Ecto neural progenitor cell (in vitro differentiated cells): ENCODE measurements around the gene SEMA3C.

Experiments
- DNase-seq: peaks from one replicate; pipeline ENCODE4 v3.0.0-alpha.2; 2018; ENCODE audit warnings: low spot score

The SEMA3C gene

DNA sequence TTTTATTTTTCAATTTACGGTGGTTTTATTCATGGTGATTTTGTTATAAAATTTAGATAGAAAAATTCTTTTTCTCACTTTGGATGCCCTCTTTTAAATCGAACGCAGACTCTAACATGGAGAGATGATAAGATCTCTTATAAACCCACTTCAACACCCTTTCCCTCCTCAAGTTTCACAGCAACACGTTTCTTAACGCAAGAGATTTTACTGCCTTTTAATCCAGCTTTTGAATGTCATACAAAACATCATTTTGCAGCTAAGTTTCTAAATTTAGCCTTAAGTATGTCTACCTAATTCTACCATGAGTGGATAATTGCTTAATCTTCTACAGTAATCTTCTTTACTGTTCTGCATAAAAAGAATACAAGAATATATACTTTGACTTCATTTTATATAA lies 70.0 kb downstream of the SEMA3C start:
- no peak for DNase-seq

DNA sequence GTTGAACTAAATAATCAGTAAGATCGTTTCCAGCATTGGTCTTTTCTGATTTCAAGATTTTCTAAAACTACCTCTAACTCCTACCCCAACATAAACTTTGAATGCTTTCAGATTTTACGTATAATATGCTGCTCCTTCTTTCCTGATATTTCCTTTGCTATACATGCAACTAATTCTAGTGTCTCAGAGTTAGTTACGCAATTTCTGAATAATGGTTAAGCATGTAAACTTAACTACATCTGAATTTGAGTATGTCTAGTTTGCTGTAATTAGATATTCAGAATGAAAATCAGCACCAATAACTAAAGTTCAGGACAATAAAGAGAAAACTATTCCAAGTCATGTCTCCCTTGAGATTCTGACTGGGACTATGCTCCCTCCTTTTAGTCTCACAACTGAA lies 71.0 kb downstream of the SEMA3C start:
- DNase-seq: no peak

GRCh38 chr7:80847027-80847426 lies 71.8 kb downstream of the SEMA3C start:
- no peak for DNase-seq

GRCh38 chr7:80844916-80845315 lies 73.9 kb downstream of the SEMA3C start:
- no peak for DNase-seq

DNA sequence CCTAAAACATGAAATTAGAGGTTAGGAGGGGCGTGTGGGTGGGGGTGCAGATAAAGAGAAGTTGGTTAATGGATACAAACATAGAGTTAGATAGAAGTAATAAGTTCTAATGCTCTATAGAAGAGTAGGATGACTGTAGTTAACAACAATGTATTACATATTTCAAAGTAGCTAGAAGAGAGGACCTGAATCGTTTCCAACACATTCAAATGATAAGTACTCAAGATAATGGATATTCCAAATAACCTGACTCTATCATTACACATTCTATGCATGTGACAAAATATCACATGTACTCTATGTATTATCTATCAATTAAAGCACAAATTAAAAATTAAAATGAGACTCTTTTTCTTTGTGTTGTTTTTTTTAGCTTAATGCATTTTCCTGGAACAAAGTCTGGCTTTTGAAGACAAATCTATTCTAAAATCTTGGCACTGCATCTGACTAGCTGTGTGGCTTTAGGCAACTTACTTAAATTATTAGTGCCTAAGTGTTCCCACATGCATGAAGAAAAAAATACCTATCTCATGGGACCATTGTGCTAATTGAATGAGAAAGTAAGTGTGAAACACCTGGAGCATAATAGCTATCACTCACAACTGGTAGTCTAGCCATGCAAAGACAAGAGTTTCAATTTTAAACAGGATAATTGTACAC lies 75.7 kb downstream of the SEMA3C start:
- DNase-seq: no peak

DNA sequence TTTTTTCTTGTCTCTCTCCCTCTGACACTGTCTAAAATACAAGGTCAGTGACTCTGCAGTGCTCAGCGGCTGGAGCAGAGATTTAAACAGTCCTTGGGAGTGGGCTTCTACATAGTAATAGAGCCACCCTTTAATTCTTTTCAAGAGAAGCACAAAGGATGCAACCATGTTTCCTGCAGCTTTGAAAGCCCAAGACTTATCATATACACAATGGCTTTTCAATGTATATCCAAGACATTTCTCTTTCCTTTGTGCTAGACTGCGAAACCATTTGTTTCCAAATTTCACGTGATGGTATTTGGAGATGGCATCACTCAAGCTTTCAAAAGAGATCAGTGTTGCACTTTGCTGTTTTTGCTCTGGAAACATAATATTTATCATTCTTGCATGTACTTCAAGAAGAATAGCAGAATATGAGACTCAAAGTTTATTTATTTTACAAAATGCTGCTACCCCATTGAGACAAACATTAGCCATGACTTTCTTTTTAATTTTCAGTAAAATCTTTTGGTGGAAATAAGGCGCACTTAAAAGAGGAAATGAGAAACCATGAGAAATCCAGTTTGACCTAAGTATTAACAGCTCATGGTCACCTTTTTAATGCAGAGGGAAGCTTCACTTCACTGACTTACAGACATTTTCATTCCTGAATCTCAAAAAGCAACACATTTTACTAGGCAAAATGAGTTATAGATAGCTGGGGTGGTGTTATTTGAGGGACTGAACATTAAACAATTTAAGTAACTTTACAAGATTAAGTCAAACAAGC lies 76.6 kb downstream of the SEMA3C start:
- no peak for DNase-seq

DNA sequence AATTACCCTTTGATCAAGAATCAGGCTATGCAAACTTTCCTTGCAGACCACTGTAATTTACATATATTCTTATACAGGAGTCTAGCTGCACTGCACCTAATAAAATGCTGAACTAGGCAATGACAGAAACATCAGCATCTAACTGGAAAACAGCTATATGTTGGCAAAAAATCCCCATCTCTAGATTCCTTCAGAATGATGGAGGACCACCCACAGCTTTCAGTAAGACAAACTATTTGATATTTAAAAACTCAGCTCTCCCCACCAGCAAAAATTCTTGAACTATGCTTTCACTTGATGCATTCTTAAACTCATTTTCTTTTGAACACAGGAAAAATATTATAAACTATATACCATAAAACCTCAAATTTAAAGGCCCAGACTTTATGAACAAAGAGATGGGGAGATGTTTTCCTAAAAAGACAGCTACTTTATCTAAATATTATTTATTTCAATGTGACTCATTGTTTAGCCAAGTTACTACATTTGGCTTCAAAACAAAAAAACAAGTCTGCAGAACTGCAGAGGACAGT lies 77.4 kb downstream of the SEMA3C start:
- DNase-seq: no peak

DNA sequence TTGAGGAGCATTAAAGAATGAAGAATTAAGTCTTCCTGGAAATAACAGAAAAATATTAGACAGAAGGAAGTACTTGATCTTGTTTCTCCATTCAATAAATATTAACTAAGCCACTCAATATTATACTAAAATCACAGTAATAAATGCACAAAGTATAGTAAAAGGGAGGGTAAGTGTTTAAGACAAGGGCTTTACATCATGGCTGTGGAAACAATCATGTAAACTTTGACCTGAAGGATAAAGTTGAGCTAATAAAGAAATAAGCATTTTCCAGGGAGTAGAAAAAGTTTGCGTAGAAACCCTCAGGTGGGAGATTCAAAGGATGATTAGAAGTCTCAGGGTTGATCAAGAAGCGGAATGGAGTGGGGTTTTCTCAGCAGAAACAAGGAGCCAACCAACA lies 78.2 kb downstream of the SEMA3C start:
- no peak for DNase-seq

- no peak for DNase-seq
Observed at GRCh38 chr7:80839855-80840254, 79.0 kb downstream of the SEMA3C start.

DNA sequence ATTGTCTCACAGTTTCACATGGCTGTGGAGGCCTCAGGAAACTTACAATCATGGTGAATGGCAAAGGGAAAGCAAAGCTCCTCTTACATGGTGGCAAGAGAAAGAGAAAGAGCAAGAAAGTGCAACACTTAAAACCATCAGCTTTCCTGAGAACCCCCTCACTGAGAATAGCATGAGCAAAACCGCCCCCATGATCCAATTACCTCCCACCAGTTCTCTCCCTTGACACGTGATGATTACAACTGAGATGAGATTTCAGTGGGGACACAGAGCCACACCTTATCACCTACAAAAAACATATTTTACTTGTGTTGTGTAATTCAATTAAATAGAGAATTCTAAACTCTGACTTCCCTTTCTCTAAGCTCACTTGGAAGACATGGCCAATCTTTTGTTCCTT lies 80.2 kb downstream of the SEMA3C start:
- no peak for DNase-seq

GRCh38 chr7:80837345-80837744 lies 81.5 kb downstream of the SEMA3C start:
- DNase-seq: no peak

DNA sequence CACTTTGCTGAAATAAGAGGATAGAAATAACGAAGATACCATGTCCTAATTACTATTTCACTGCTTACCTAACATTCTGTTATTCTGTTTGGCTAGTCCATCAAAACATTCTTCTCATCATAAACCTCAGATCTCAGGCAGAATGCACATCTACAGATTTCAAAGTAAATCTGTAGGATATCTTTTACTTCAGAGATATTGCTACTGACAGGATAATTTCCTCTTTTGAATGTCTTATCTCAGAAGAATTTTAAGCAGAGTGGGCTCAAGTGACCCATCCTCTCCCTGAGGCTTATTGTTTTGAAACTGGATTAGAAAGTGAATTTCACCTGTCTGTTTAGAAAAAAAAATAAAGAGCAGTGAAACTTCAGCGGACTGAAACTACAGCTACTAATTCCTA lies 83.6 kb downstream of the SEMA3C start:
- no peak for DNase-seq

GRCh38 chr7:80833289-80834268 lies 85.3 kb downstream of the SEMA3C start:
- no peak for DNase-seq

DNA sequence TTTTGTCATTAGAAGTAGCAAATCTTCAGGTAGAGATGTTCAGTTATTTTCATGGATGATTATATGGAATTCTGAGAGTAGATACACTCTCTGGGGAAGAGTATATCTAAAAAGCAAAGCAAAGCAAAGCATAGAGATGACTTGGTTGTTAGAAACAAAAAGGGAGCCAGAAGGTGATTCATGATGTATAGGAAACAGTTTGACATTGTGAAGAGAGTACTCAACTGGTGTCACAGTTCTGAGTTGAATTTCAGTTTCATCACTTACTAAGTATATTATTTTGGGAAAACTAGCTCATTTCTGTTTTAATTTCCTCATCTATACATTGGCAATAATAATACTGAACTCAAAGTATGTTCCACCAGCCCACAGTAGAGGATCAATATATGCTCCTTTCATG lies 86.8 kb downstream of the SEMA3C start:
- no peak for DNase-seq

DNA sequence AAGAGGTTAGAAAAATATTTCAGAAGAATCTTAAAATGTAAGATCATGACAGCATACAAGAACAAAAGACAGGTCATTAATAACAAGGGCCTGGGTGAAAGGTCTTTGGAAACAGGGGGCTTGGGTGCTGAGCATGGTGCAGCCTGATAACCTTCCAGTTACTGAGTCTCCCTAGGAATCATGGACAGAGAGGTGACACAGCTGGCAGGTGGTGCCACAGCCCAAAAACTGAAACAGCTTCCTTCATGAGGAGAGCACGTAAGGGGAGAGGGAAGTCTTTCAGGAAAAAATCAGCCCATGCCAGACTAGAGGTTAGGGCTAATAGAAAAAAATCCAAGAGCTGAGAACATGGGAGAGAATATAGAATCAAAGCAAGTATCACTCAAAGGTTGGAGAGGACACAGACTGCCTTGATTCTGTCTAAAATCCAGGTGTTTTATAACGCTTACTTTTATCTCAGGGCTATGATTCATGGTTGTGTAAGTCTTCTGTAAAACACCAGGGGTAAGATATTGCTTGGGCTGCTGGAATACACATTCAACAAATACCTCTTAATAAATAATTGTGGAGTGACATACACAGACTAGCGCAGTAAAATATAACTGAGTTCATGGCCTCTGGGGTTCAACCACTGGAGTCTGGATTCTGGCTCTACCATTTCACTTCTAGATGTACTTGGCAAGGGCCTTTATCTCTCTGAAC lies 88.1 kb downstream of the SEMA3C start:
- DNase-seq: no peak

DNA sequence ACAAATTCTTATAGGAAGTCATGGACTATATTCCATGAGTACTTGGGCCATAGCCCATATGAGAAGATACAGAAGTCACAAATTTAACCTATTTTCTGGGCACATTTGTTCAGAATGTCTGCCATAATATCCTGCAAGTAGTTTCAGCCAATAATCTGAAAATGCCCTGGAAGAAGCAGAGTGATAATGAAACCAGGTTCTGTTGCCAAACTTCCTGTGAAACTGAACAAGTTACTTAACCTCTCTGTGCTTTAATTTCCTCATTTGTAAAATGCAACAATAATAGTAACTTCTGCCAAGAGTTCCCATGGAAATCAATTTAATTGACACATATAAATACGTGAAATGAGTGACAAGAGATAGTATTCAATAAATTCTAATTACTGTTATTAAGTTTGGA lies 88.8 kb downstream of the SEMA3C start:
- DNase-seq: no peak

DNA sequence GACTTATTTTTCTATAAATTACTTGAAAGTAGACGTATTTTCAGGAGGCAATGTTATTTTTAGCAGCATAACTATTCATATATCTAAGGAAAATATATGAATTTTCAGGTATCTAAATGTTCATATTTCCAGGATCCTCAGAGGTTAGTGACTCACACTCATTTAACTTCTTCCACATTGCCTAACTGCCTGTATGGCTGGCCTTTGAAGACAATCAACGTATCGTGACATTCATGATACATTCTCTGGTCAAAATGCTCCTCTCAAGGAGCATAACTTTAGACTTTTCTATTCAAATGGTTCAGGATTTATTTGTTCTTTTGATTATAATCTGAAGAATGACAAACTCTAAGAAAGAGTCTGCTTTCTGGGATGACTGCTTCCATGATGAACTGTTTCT lies 89.3 kb downstream of the SEMA3C start:
- DNase-seq: no peak

DNA sequence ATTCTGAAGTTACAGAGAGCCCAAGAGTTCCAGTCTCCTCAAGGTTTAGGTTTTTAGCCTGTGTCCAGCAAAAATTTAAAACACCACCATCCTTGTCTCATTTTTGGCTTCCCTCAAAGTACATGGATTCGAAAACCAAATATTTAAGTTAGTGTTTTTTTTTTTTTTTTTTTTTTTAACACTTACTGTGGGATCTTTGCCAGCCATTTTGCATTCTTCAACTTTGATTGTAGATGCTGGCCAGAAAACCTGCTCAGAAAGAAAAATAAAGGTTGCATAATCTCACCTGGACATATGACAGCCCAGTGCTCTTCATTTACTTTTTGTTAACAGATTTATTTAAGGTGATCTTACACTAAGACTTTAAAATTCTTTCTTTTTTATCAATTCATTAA lies 91.6 kb downstream of the SEMA3C start:
- DNase-seq: no peak

DNA sequence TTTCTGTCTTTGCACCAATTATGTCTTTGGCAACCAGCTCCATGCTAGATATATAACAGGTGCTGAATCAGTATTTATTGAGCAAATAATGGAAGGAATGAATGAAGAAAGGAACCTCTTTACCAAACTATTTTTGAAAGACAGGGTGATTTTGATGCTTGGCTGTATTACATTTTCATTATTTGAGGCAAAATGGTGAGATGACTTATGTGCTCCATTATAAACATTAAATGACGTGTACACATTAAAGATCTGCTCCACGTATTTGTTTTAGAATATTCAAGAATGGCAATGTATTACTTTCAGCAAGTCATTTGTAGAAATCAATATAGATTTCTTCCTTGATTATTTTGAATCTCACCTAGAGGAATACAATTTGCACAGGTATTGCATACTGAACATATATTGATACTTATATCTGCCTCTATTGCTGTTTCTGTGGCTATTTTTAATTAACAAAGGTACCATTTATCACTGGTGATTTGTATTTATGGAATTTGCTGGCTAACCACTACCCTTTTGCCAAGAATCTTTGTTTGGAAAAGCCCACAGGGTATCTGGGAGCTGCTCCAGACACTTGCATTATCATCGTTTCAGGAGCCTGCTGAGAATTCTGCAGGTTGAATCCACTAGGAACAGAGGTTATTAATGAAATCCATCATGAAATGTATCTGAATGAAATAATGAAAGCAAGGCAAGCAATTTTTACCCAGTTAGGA lies 92.2 kb downstream of the SEMA3C start:
- DNase-seq: no peak

DNA sequence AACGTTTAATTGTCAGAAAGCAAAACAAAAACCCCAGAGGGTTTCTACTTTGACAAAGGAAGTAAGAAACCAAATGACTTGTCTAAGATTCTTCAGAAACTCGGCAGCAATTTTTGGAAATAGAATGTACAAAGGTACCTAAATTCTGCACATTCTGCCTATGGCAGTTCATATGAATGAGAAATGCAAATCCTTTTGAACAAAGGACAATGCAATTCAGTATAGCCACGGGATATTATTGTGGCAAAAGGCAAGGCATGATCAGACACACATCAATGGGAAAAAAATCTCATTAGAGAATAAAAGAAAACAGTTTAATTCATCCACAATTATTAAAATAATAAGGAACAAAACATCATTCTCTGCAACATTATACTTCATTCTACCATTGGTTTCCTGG lies 93.4 kb downstream of the SEMA3C start:
- DNase-seq: no peak

DNA sequence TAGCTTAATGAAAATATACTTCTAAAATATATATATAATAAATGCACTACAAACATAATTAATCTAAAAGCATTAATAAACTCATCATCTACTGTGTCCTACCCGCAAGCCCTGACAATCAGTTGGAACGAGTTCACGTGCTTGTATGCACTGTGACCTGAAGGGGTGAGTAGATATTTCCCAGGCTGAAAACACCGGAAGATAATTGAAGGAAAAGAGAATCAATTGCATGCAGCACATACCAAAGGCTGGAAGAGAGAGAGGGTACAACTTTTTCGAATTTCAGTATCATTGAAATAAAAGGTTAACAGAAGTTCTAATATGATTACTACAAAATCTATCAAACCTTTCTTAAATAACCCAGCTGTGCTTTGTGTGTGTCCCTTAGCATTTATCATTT lies 94.6 kb downstream of the SEMA3C start:
- DNase-seq: no peak
